Spleen (tissue), 7 donors: ENCODE results near the gene COG7.

Experiments used
- POLR2A ChIP-seq, 3 donors: fragments of 450-650 bp; IDR thresholded peaks; one replicate each; pipeline ENCODE4 v1.5.1; 2017; ENCODE audit warnings: antibody characterized with exemption in 3 of 3, mild to moderate bottlenecking in 1 of 3
- POLR2AphosphoS5 ChIP-seq, 3 donors: sonication (generic); formaldehyde crosslinking; IDR thresholded peaks; one replicate each; pipeline ENCODE4 v1.5.1; 2017; ENCODE audit warnings: antibody characterized with exemption in 3 of 3
- TF ChIP-seq, protein P1 (sequence below), 11 experiments: fragments of 200-600 bp in 7 of 11; fragments of 450-650 bp in 4 of 11; sonication (generic) in 4 of 11; IDR thresholded peaks in 8 of 11; conservative IDR thresholded peaks in 3 of 11; 1 replicate in 7 of 11; 2 replicates in 4 of 11; pipeline versions ENCODE4 v1.4.0 to v1.8.0; 2016 to 2021; ENCODE audit warnings: antibody characterized with exemption in 11 of 11, inconsistent platforms in 4 of 11, mild to moderate bottlenecking in 1 of 11
- donor health status: DM: no; HTN: no; CAD: no; lungs with moderate emphysema.
- donor health status: DM: no; HTN: no; CAD: no.
- donor health status: DM: no; HTN: no; CAD: no.

DNA sequence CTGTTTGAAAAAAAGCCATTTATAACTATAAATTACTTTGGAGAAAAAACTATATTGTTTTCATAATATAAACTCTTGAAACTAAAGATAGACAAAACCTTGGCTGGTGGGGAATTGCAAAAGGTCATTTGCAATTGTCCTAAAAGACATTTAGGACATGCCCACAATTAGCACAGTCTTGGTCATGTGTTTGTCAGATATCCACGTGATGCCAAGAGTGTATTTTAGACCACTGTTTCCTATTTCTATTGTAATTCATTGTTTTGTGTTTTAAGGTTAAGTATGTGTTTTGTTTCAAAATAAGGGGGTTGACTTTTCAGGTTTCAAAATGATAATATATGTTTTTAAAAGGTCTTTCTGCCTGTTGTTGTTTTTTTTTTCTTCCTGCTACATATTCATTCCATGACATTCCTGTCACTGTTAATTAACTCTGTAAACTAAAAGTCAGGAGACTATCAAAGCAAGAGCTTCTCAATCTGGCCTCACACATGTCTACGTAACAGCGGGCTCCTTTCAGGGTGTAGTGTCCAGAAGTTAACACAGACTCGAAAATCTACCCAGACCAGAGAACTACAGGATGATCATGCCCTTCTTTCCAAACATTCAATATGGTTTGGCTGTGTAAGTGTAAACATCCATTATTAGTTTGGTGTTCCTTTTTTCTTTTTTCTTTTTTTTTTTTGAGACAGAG, 58.7 kb downstream of the COG7 start:
- TF ChIP-seq, protein P1, sequence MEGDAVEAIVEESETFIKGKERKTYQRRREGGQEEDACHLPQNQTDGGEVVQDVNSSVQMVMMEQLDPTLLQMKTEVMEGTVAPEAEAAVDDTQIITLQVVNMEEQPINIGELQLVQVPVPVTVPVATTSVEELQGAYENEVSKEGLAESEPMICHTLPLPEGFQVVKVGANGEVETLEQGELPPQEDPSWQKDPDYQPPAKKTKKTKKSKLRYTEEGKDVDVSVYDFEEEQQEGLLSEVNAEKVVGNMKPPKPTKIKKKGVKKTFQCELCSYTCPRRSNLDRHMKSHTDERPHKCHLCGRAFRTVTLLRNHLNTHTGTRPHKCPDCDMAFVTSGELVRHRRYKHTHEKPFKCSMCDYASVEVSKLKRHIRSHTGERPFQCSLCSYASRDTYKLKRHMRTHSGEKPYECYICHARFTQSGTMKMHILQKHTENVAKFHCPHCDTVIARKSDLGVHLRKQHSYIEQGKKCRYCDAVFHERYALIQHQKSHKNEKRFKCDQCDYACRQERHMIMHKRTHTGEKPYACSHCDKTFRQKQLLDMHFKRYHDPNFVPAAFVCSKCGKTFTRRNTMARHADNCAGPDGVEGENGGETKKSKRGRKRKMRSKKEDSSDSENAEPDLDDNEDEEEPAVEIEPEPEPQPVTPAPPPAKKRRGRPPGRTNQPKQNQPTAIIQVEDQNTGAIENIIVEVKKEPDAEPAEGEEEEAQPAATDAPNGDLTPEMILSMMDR (IDR thresholded peaks at IDR 0.05 in 8 of 11, conservative IDR thresholded peaks at IDR 0.05 in 3 of 11), result no peak
- TF ChIP-seq POLR2A (IDR thresholded peaks at IDR 0.05), result no peak
- no peak for TF ChIP-seq POLR2AphosphoS5 (IDR thresholded peaks at IDR 0.05)
